ENCODE data around the gene STK38L.

GRCh38 chr12:27344246-27344645, 100.2 kb downstream of the STK38L start:
- TF ChIP-seq POLR2A (IDR thresholded peaks at IDR 0.05) (no peak), CTCF (IDR thresholded peaks at IDR 0.05 in 8 of 11, conservative IDR thresholded peaks at IDR 0.05 in 3 of 11) (no peak)

Data from spleen (tissue), 7 donors.